HEK293 (cell line): ENCODE measurements around the gene TNKS2.

Experiments
- CTCF ChIP-seq: fragments of 450-650 bp; formaldehyde crosslinking; IDR thresholded peaks from 2 replicates; pipeline ENCODE4 v1.5.1; 2016; ENCODE audit warnings: missing biosample characterization, missing genetic modification characterization
- SP7 ChIP-seq: fragments of 450-650 bp; formaldehyde crosslinking; IDR thresholded peaks from 2 replicates; pipeline ENCODE4 v1.5.1; 2016; ENCODE audit warnings: missing biosample characterization, missing genetic modification characterization
- ZNF169 ChIP-seq: fragments of 450-650 bp; formaldehyde crosslinking; IDR thresholded peaks from 2 replicates; pipeline ENCODE4 v1.5.1; 2016; ENCODE audit warnings: missing biosample characterization, missing genetic modification characterization
- ZNF768 ChIP-seq: fragments of 450-650 bp; formaldehyde crosslinking; IDR thresholded peaks from 2 replicates; pipeline ENCODE4 v1.5.1; 2018; ENCODE audit warnings: missing biosample characterization, mild to moderate bottlenecking, missing genetic modification characterization
- ZNF785 ChIP-seq: fragments of 450-650 bp; formaldehyde crosslinking; IDR thresholded peaks from 2 replicates; pipeline ENCODE4 v1.5.1; 2016; ENCODE audit warnings: missing biosample characterization, missing genetic modification characterization
- TF ChIP-seq, protein P1 (sequence below): fragments of 450-650 bp; formaldehyde crosslinking; IDR thresholded peaks from 2 replicates; pipeline ENCODE4 v1.5.1; 2016; ENCODE audit warnings: missing biosample characterization, missing genetic modification characterization

DNA sequence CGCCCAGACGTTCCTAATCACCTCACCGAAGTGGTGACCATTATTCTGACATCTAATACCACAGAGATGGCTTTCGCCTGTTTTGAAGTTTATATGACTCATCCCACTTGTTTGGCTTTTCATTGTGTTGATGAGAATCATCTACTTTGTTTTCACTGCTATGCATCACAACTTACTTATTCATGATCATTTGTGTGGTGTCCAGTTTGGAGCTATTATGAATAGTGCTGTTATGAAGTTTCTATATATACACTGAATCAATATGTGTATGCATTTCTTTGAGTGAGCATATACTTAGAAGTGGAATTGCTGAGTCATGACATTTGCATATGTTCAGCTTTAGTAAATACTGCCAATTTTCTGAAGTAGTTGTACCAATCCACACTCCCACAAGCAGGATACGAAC is 38.6 kb upstream of the TNKS2 start:
- no peak for TF ChIP-seq SP7 (tag by site-specific recombination)
- no peak for TF ChIP-seq CTCF (tag by site-specific recombination)
- TF ChIP-seq ZNF768 (tag by site-specific recombination), result no peak
- TF ChIP-seq ZNF785 (tag by site-specific recombination), result no peak
- TF ChIP-seq ZNF169 (tag by site-specific recombination), result no peak
- TF ChIP-seq, protein P1, sequence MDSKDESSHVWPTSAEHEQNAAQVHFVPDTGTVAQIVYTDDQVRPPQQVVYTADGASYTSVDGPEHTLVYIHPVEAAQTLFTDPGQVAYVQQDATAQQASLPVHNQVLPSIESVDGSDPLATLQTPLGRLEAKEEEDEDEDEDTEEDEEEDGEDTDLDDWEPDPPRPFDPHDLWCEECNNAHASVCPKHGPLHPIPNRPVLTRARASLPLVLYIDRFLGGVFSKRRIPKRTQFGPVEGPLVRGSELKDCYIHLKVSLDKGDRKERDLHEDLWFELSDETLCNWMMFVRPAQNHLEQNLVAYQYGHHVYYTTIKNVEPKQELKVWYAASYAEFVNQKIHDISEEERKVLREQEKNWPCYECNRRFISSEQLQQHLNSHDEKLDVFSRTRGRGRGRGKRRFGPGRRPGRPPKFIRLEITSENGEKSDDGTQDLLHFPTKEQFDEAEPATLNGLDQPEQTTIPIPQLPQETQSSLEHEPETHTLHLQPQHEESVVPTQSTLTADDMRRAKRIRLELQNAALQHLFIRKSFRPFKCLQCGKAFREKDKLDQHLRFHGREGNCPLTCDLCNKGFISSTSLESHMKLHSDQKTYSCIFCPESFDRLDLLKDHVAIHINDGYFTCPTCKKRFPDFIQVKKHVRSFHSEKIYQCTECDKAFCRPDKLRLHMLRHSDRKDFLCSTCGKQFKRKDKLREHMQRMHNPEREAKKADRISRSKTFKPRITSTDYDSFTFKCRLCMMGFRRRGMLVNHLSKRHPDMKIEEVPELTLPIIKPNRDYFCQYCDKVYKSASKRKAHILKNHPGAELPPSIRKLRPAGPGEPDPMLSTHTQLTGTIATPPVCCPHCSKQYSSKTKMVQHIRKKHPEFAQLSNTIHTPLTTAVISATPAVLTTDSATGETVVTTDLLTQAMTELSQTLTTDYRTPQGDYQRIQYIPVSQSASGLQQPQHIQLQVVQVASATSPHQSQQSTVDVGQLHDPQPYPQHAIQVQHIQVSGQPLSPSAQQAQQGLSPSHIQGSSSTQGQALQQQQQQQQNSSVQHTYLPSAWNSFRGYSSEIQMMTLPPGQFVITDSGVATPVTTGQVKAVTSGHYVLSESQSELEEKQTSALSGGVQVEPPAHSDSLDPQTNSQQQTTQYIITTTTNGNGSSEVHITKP, result no peak
